CD4-positive, alpha-beta T cell (primary cell): ENCODE measurements around the gene ASB15. TPM values are rescaled to one million over a fixed set of nuclear protein-coding genes. Genes with fewer than 3 reads are reported as not detected.

ENCODE experiments used
- ATAC-seq: fragments of 200-7000 bp; cut with Tn5 transposase; one replicate; pipeline ENCODE4 v1.10.0; 2022; ENCODE audit warnings: mild to moderate bottlenecking; ENCODE audit not compliant: poor library complexity
- CTCF ChIA-PET: fragments of 350-600 bp; sonication (Branson Sonifier 250); formaldehyde crosslinking; loops from one replicate; lab custom pipeline; 2021; ENCODE audit warnings: antibody characterized with exemption, inconsistent platforms; lab: Charles Lee
- POLR2A ChIA-PET: fragments of 350-600 bp; sonication (Branson Sonifier 250); formaldehyde crosslinking; loops from one replicate; lab custom pipeline; 2021; ENCODE audit warnings: antibody characterized with exemption, inconsistent platforms; lab: Charles Lee
- DNase-seq, 14 experiments: peaks; one replicate each; pipeline ENCODE4 v3.0.0-alpha.2; 2013 to 2020; ENCODE audit warnings: mixed read lengths in 2 of 14
- H3K27ac ChIP-seq, 2 donors: one replicate each; pipeline versions ENCODE4 v1.5.1 to v1.7.0; 2013; ENCODE audit warnings: low read length in 2 of 2, low read depth in 1 of 2, mild to moderate bottlenecking in 1 of 2
- H3K27me3 ChIP-seq, 2 experiments: 1 replicate in 1 of 2; 2 replicates in 1 of 2; pipeline versions ENCODE4 v1.6.1 to v1.7.0; 2013; ENCODE audit warnings: low read length in 2 of 2, control low read depth in 1 of 2, mild to moderate bottlenecking in 1 of 2, moderate library complexity in 1 of 2; ENCODE audit not compliant: insufficient read depth in 2 of 2, control insufficient read depth in 1 of 2
- H3K36me3 ChIP-seq: one replicate; pipeline ENCODE4 v1.6.1; 2013; ENCODE audit warnings: low read length, control low read depth; ENCODE audit not compliant: insufficient read depth
- H3K4me1 ChIP-seq: one replicate; pipeline ENCODE4 v1.6.1; 2013; ENCODE audit warnings: low read length, control low read depth; ENCODE audit not compliant: insufficient read depth
- H3K4me3 ChIP-seq: one replicate; pipeline ENCODE4 v1.5.1; 2013; ENCODE audit warnings: mild to moderate bottlenecking, low read length, moderate library complexity
- H3K9me3 ChIP-seq, 2 experiments: 1 replicate in 1 of 2; 2 replicates in 1 of 2; pipeline versions ENCODE4 v1.6.1 to v1.7.0; 2013; ENCODE audit warnings: low read length in 2 of 2, mild to moderate bottlenecking in 2 of 2, control low read depth in 1 of 2, moderate library complexity in 1 of 2; ENCODE audit not compliant: control insufficient read depth in 1 of 2, insufficient read depth in 1 of 2
- H3K27ac Mint-ChIP-seq: one replicate; pipeline ENCODE4 v1.8.0; 2020; ENCODE audit warnings: mixed read lengths
- H3K27me3 Mint-ChIP-seq: one replicate; pipeline ENCODE4 v1.8.0; 2021; ENCODE audit warnings: mixed read lengths
- H3K36me3 Mint-ChIP-seq: one replicate; pipeline ENCODE4 v1.8.0; 2021; ENCODE audit warnings: low read depth, mixed read lengths
- H3K4me1 Mint-ChIP-seq: one replicate; pipeline ENCODE4 v1.8.0; 2021; ENCODE audit warnings: low read depth, mixed read lengths
- H3K4me3 Mint-ChIP-seq: one replicate; pipeline ENCODE4 v1.8.0; 2020; ENCODE audit warnings: mild to moderate bottlenecking, mixed read lengths
- H3K9me3 Mint-ChIP-seq: one replicate; pipeline ENCODE4 v1.8.0; 2020; ENCODE audit warnings: mixed read lengths
- CTCF ChIP-seq: fragments of 200-600 bp; IDR thresholded peaks from one replicate; pipeline ENCODE4 v1.8.0; 2022; ENCODE audit warnings: antibody characterized with exemption, mild to moderate bottlenecking
- intact Hi-C, 2 experiments: fragments of 100-400 bp; cut with DNase I in 1 of 2; cut with micrococcal nuclease in 1 of 2; formaldehyde crosslinking; loops; one replicate each; pipeline versions ENCODE4 v1.15.1 to v1.9.0; 2023 to 2025; cut with DNase I, micrococcal nuclease
- total RNA-seq, 174 experiments: library from RNA in 2 of 174; stranded (reverse) in 2 of 174; gene quantifications; one replicate each; pipeline ENCODE4 v1.2.3 and lab custom pipeline; 2021 to 2026

ASB15 gene
- total RNA-seq, 2 experiments from 2014 or later, result not detected

GRCh38 chr7:123580406-123581161 is 21.0 kb upstream of the ASB15 start:
- no peak overlapping the region for H3K27ac Mint-ChIP-seq
- peak; percentile 18 for TF ChIP-seq CTCF
- H3K27ac ChIP-seq, result no peak overlapping the region
- peaks cover 31% of the 10 kb centered on the region for H3K27me3 Mint-ChIP-seq
- no peak overlapping the region for H3K4me3 ChIP-seq
- no peaks in the 10 kb centered on the region for H3K4me1 Mint-ChIP-seq
- H3K27me3 ChIP-seq, result peaks cover 0 to 9% of the 10 kb centered on the region in 2 experiments
- no peaks in the 10 kb centered on the region for H3K36me3 ChIP-seq
- ChIA-PET CTCF (no interaction called here), POLR2A (no interaction called here)
- no peak overlapping the region for H3K4me3 Mint-ChIP-seq
- no peaks in the 10 kb centered on the region for H3K9me3 Mint-ChIP-seq
- intact Hi-C loops, result loop anchor here (5.0 to 10.0 kb wide), 2 partner anchors 287 to 1274 kb away; no protein-coding TSS in a partner anchor
- H3K36me3 Mint-ChIP-seq, result no peaks in the 10 kb centered on the region
- DNase-seq (peak in 3 of 14 experiments; percentile 11 to 32 (median 25)), ATAC-seq (peak; percentile 41)
- no peaks in the 10 kb centered on the region for H3K4me1 ChIP-seq
- H3K9me3 ChIP-seq, result no peaks in the 10 kb centered on the region

GRCh38 chr7:123581162-123581459 is 20.5 kb upstream of the ASB15 start:
- no peaks in the 10 kb centered on the region for H3K4me1 Mint-ChIP-seq
- H3K36me3 ChIP-seq, result no peaks in the 10 kb centered on the region
- H3K27me3 Mint-ChIP-seq, result peaks cover 31% of the 10 kb centered on the region
- no peak for DNase-seq
- H3K4me3 Mint-ChIP-seq, result no peak overlapping the region
- ChIA-PET POLR2A (no interaction called here), CTCF (no interaction called here)
- TF ChIP-seq CTCF, result no peak
- no peak for ATAC-seq
- intact Hi-C loops, result loop anchor here (5.0 to 10.0 kb wide), 2 partner anchors 286 to 1274 kb away; no protein-coding TSS in a partner anchor
- peaks cover 0 to 9% of the 10 kb centered on the region in 2 experiments for H3K27me3 ChIP-seq
- no peak overlapping the region for H3K27ac Mint-ChIP-seq
- H3K36me3 Mint-ChIP-seq, result no peaks in the 10 kb centered on the region
- no peak overlapping the region for H3K4me3 ChIP-seq
- no peak overlapping the region for H3K27ac ChIP-seq
- H3K4me1 ChIP-seq, result no peaks in the 10 kb centered on the region
- no peaks in the 10 kb centered on the region for H3K9me3 ChIP-seq
- no peaks in the 10 kb centered on the region for H3K9me3 Mint-ChIP-seq

- H3K27me3 ChIP-seq, result peaks cover 0 to 9% of the 10 kb centered on the region in 2 experiments
- intact Hi-C loops, result loop anchor here (5.0 to 10.0 kb wide), 2 partner anchors 283 to 1271 kb away; no protein-coding TSS in a partner anchor
- DNase-seq, result no peak
- ATAC-seq, result no peak
- Mint-ChIP-seq H3K27me3 (peaks cover 37% of the 10 kb centered on the region), H3K36me3 (no peaks in the 10 kb centered on the region), H3K9me3 (no peaks in the 10 kb centered on the region), H3K4me1 (no peaks in the 10 kb centered on the region), H3K4me3 (no peak overlapping the region), H3K27ac (no peak overlapping the region)
- H3K27ac ChIP-seq, result no peak overlapping the region
- H3K4me1 ChIP-seq, result no peaks in the 10 kb centered on the region
- no peak overlapping the region for H3K4me3 ChIP-seq
- H3K36me3 ChIP-seq, result no peaks in the 10 kb centered on the region
- ChIA-PET POLR2A (interaction anchor here (1.0 kb wide), 1 partner anchor 26 kb away, joined by 3 read pairs; the partner anchor contains the start of gene NDUFA5), CTCF (interaction anchor here (0.7 kb wide), 1 partner anchor 209 kb away, joined by 3 read pairs; no protein-coding TSS in a partner anchor)
- no peak for TF ChIP-seq CTCF
- no peaks in the 10 kb centered on the region for H3K9me3 ChIP-seq
Measured at GRCh38 chr7:123583821-123584220, 17.8 kb upstream of the ASB15 start.
